ENCODE measurements around the gene RASSF6. TPM values are rescaled to one million over a fixed set of nuclear protein-coding genes. Genes with fewer than 3 reads are reported as not detected.

Gene RASSF6
- total and polyA plus RNA-seq, 2 of the 8 experiments (the other 6 are each of a cell fraction or from before 2014, with no cell fraction given) = 0.03 to 0.28 TPM

DNA sequence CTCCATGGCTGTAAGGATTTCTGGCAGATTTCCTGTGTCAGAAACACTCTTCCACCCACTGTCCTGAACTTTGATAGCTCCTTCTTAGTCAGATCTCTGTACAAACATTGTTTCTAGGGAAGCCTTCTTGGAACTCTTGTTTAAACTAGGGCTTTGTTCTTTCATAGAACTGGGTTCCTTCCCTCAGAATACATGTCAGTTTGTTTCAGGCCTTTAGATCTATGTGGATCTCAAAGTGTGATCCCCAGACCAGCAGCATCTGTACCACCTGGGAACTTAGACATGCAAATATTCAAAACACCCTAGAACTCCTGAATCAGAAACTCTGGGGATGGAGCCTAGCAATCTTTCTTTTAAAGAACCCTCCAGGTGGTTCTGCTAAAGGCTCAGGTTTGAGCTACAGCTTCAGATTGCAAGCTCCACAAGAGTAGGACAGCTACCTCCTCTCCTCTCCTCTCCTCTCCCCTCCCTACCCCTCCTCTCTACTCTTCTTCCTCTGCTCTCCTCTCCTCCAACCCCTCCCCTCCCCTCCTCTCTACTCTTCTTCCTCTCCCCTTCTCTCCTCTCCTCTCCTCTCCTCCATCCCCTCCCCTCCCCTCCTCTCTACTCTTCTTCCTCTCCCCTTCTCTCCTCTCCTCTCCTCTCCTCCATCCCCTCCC is 12.7 kb downstream of the RASSF6 start:
- no peak overlapping the region for H2BK12ac ChIP-seq (ENCODE audit: low read depth, low read length)
- H3K36me3 ChIP-seq (ENCODE audit: control insufficient read depth in 2 of 4, insufficient read depth in 4 of 4, low read length in 3 of 4) = no peaks in the 10 kb centered on the region
- H2BK15ac ChIP-seq (ENCODE audit: low read length) = no peak overlapping the region
- H3K4me3 ChIP-seq (ENCODE audit: extremely low read depth in 1 of 4, insufficient read depth in 2 of 4, low read depth in 3 of 4, low read length in 4 of 4) = no peak overlapping the region
- DNase-seq (ENCODE audit: low read depth in 1 of 2, low spot score in 2 of 2) = no peak
- H3K4me1 ChIP-seq (replicated peaks in 1 of 4; ENCODE audit: control insufficient read depth in 3 of 4, insufficient read depth in 4 of 4, low read length in 3 of 4) = 0 out of 7 replicates have a peak, but pooled peaks cover 0 to 2% (median 0%) of the 10 kb centered on the region in 4 experiments
- H2BK20ac ChIP-seq (ENCODE audit: low read length) = no peak overlapping the region
- no peak overlapping the region for H3K14ac ChIP-seq (ENCODE audit: insufficient read length)
- no peak overlapping the region for H3K56ac ChIP-seq (replicated peaks; ENCODE audit: insufficient read length, low read depth, low read length)
- H2AK5ac ChIP-seq (ENCODE audit: low read depth, low read length) = no peak overlapping the region
- H4K91ac ChIP-seq (replicated peaks; ENCODE audit: insufficient read length, low read length) = no peak overlapping the region
- no peaks in the 10 kb centered on the region for H3K9me3 ChIP-seq (ENCODE audit: insufficient read depth in 2 of 2, low read depth in 1 of 2, low read length in 1 of 2)
- no peak overlapping the region for H3K23ac ChIP-seq (ENCODE audit: insufficient read length)
- no peaks in the 10 kb centered on the region for H3K79me1 ChIP-seq (ENCODE audit: low read depth, low read length)
- CTCF ChIA-PET (ENCODE audit: partially characterized antibody) = interaction anchor here (1.2 kb wide), 1 partner anchor 14 kb away, joined by 4 read pairs; no protein-coding TSS in a partner anchor
- no peak overlapping the region for H3K18ac ChIP-seq (ENCODE audit: extremely low read depth, low read length)
- no peak for FAIRE-seq
- H4K5ac ChIP-seq (ENCODE audit: insufficient read length, low read depth, low read length) = no peak overlapping the region
- no peak overlapping the region for H2BK5ac ChIP-seq (ENCODE audit: low read depth, low read length)
- H3K4me2 ChIP-seq (ENCODE audit: insufficient read depth in 1 of 2, low read depth in 2 of 2, low read length in 2 of 2) = no peak overlapping the region
- no peak overlapping the region for H2BK120ac ChIP-seq (replicated peaks; ENCODE audit: low read depth, low read length)
- no peak overlapping the region for H2AFZ ChIP-seq (ENCODE audit: low read length)
- POLR2A ChIA-PET (ENCODE audit: partially characterized antibody) = no interaction called here
- H3K79me2 ChIP-seq (ENCODE audit: control insufficient read depth in 1 of 2, insufficient read depth in 2 of 2, low read length in 2 of 2) = no peaks in the 10 kb centered on the region
- H4K20me1 ChIP-seq (replicated peaks in 1 of 2; ENCODE audit: control insufficient read depth in 1 of 2, insufficient read depth in 2 of 2, low read length in 2 of 2) = no peaks in the 10 kb centered on the region
- no peak overlapping the region for H4K8ac ChIP-seq (ENCODE audit: extremely low read depth, insufficient read depth, low read length)
- no peak overlapping the region for H3K9ac ChIP-seq (replicated peaks in 1 of 4; ENCODE audit: extremely low read depth in 1 of 4, low read depth in 3 of 4, low read length in 3 of 4)
- no peak overlapping the region for H3K27ac ChIP-seq (ENCODE audit: low read depth, low read length)
- no peaks in the 10 kb centered on the region for H3K23me2 ChIP-seq (ENCODE audit: low read depth, low read length)
- no peaks in the 10 kb centered on the region for H3K27me3 ChIP-seq (replicated peaks in 1 of 4; ENCODE audit: control insufficient read depth in 3 of 4, extremely low read depth in 1 of 4, insufficient read depth in 3 of 4, low read length in 3 of 4)
- H3K4ac ChIP-seq (replicated peaks; ENCODE audit: insufficient read length, low read depth, low read length) = no peak overlapping the region
- TF ChIP-seq POLR2A (IDR thresholded peaks at IDR 0.05; ENCODE audit: control extremely low read depth in 1 of 2, low read depth in 2 of 2, low read length in 2 of 2) (no peak), ZNF274 (IDR thresholded peaks at IDR 0.05; ENCODE audit: borderline replicate concordance, extremely low read depth, low read length) (no peak), NRF1 (IDR thresholded peaks at IDR 0.05; ENCODE audit: low read depth, low read length) (no peak), NANOG (IDR thresholded peaks at IDR 0.05; ENCODE audit: insufficient read depth, low read depth, low read length, poor library complexity, severe bottlenecking) (no peak), CHD2 (IDR thresholded peaks at IDR 0.05; ENCODE audit: low read length) (no peak), RNF2 (IDR thresholded peaks at IDR 0.05; ENCODE audit: borderline replicate concordance, low read depth, low read length, missing control alignments, poor library complexity, severe bottlenecking) (no peak), KDM1A (IDR thresholded peaks at IDR 0.05; ENCODE audit: borderline replicate concordance, low read length) (no peak), TBP (IDR thresholded peaks at IDR 0.05; ENCODE audit: low read depth, low read length) (no peak), HDAC2 (IDR thresholded peaks at IDR 0.05; ENCODE audit: borderline replicate concordance in 1 of 2, low read depth in 2 of 2, low read length in 2 of 2) (no peak), SAP30 (IDR thresholded peaks at IDR 0.05; ENCODE audit: insufficient read depth, insufficient replicate concordance, low read length) (no peak), BCL11A (IDR thresholded peaks at IDR 0.05; ENCODE audit: low read depth in 2 of 2, low read length in 2 of 2) (no peak), CHD1 (IDR thresholded peaks at IDR 0.05; ENCODE audit: low read depth, low read length) (no peak)
- TF ChIP-seq, protein P1, sequence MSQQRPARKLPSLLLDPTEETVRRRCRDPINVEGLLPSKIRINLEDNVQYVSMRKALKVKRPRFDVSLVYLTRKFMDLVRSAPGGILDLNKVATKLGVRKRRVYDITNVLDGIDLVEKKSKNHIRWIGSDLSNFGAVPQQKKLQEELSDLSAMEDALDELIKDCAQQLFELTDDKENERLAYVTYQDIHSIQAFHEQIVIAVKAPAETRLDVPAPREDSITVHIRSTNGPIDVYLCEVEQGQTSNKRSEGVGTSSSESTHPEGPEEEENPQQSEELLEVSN (IDR thresholded peaks at IDR 0.05) = no peak

Data from H1 (cell line).